Caco-2 (cell line): ENCODE data around the gene ASB4. TPM values are rescaled to one million over a fixed set of nuclear protein-coding genes. Genes with fewer than 3 reads are reported as not detected.

Experiments
- BruUV-seq: library from RNA; stranded (reverse); fragments of 400-500 nt; replicated peaks from 2 replicates; lab custom pipeline; 2021; lab: Mats Ljungman, UMichigan
- CTCF ChIA-PET: fragments of 300-600 bp; sonication (Branson Sonifier 250); formaldehyde crosslinking; loops from one replicate; lab custom pipeline; 2022; ENCODE audit warnings: antibody characterized with exemption; lab: Charles Lee
- POLR2A ChIA-PET: fragments of 300-600 bp; sonication (Branson Sonifier 250); formaldehyde crosslinking; loops from one replicate; lab custom pipeline; 2022; ENCODE audit warnings: antibody characterized with exemption; lab: Charles Lee
- DNase-seq, 2 experiments: peaks; one replicate each; pipeline versions ENCODE4 v3.0.0 to v3.0.0-alpha.2; 2020 to 2022
- H3K27me3 ChIP-seq: replicated peaks from 2 replicates; pipeline ENCODE4 v1.6.0; 2011; ENCODE audit warnings: low read length; ENCODE audit not compliant: control insufficient read depth, insufficient read depth
- H3K36me3 ChIP-seq: 2 replicates; pipeline ENCODE4 v1.5.1; 2011; ENCODE audit warnings: low read length; ENCODE audit not compliant: control insufficient read depth, insufficient read depth
- H3K4me1 ChIP-seq: fragments of 250-450 bp; sonication (Bioruptor Pico); 2 replicates; pipeline ENCODE4 v1.5.1; 2020; ENCODE audit warnings: mild to moderate bottlenecking
- H3K4me3 ChIP-seq: 2 replicates; pipeline ENCODE4 v1.5.1; 2011; ENCODE audit warnings: low read depth, mild to moderate bottlenecking, control low read depth, low read length
- H3K9me3 ChIP-seq: fragments of 250-450 bp; sonication (Bioruptor Pico); 2 replicates; pipeline ENCODE4 v1.5.1; 2020; ENCODE audit warnings: mild to moderate bottlenecking, moderate library complexity
- H3K27ac Mint-ChIP-seq: one replicate; pipeline ENCODE4 v1.8.0; 2022; ENCODE audit warnings: mixed read lengths; ENCODE audit not compliant: unreplicated experiment
- H3K27me3 Mint-ChIP-seq: one replicate; pipeline ENCODE4 v1.8.0; 2022; ENCODE audit warnings: mixed read lengths; ENCODE audit not compliant: insufficient read depth, unreplicated experiment
- H3K36me3 Mint-ChIP-seq: one replicate; pipeline ENCODE4 v1.8.0; 2022; ENCODE audit warnings: mild to moderate bottlenecking, mixed read lengths; ENCODE audit not compliant: insufficient read depth, unreplicated experiment
- H3K4me1 Mint-ChIP-seq: one replicate; pipeline ENCODE4 v1.8.0; 2022; ENCODE audit warnings: low read depth, mixed read lengths; ENCODE audit not compliant: unreplicated experiment
- H3K4me3 Mint-ChIP-seq: one replicate; pipeline ENCODE4 v1.8.0; 2022; ENCODE audit warnings: mild to moderate bottlenecking, moderate library complexity, mixed read lengths; ENCODE audit not compliant: unreplicated experiment
- H3K9me3 Mint-ChIP-seq: one replicate; pipeline ENCODE4 v1.8.0; 2022; ENCODE audit warnings: mixed read lengths; ENCODE audit not compliant: unreplicated experiment
- intact Hi-C: fragments of 100-400 bp; cut with micrococcal nuclease; formaldehyde crosslinking; loops from one replicate; pipeline ENCODE4 v1.10.0; 2022; ENCODE audit not compliant: unreplicated experiment
- total RNA-seq: library from RNA; stranded (reverse); gene quantifications from 2 replicates; pipeline ENCODE4 v1.2.3, GENCODE V29; 2022
- TF ChIP-seq, protein P1 (sequence below), 2 experiments: fragments of 200-600 bp in 1 of 2; IDR thresholded peaks; 1 replicate in 1 of 2; 2 replicates in 1 of 2; pipeline versions ENCODE4 v1.5.1 to v1.8.0; 2011 to 2022; ENCODE audit warnings: antibody characterized with exemption in 1 of 2, control low read depth in 1 of 2, inconsistent platforms in 1 of 2, low read depth in 1 of 2, low read length in 1 of 2, mild to moderate bottlenecking in 1 of 2, moderate library complexity in 1 of 2; ENCODE audit not compliant: insufficient read depth in 1 of 2, severe bottlenecking in 1 of 2, unreplicated experiment in 1 of 2

Gene ASB4
- total RNA-seq, 1 experiment from 2014 or later, result not detected

GRCh38 chr7:95585426-95585789 lies 99.7 kb downstream of the ASB4 start:
- Mint-ChIP-seq H3K36me3 (no peaks in the 10 kb centered on the region), H3K27me3 (peaks cover 10% of the 10 kb centered on the region), H3K27ac (no peak overlapping the region), H3K9me3 (no peaks in the 10 kb centered on the region), H3K4me1 (no peaks in the 10 kb centered on the region), H3K4me3 (no peak overlapping the region)
- Histone ChIP-seq H3K4me3 (no peak overlapping the region), H3K4me1 (0 out of 2 replicates have a peak, but pooled peaks cover 2% of the 10 kb centered on the region), H3K9me3 (no peaks in the 10 kb centered on the region), H3K27me3 (no peaks in the 10 kb centered on the region), H3K36me3 (no peaks in the 10 kb centered on the region)
- no TSS peak for BruUV-seq
- DNase-seq, result no peak
- intact Hi-C loops, result no loop called here
- ChIA-PET CTCF (no interaction called here), POLR2A (no interaction called here)
- TF ChIP-seq, protein P1, sequence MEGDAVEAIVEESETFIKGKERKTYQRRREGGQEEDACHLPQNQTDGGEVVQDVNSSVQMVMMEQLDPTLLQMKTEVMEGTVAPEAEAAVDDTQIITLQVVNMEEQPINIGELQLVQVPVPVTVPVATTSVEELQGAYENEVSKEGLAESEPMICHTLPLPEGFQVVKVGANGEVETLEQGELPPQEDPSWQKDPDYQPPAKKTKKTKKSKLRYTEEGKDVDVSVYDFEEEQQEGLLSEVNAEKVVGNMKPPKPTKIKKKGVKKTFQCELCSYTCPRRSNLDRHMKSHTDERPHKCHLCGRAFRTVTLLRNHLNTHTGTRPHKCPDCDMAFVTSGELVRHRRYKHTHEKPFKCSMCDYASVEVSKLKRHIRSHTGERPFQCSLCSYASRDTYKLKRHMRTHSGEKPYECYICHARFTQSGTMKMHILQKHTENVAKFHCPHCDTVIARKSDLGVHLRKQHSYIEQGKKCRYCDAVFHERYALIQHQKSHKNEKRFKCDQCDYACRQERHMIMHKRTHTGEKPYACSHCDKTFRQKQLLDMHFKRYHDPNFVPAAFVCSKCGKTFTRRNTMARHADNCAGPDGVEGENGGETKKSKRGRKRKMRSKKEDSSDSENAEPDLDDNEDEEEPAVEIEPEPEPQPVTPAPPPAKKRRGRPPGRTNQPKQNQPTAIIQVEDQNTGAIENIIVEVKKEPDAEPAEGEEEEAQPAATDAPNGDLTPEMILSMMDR (IDR thresholded peaks at IDR 0.05; ENCODE audit: insufficient read depth in 1 of 2, low read depth in 1 of 2, low read length in 1 of 2, severe bottlenecking in 1 of 2, unreplicated experiment in 1 of 2), result no peak

DNA sequence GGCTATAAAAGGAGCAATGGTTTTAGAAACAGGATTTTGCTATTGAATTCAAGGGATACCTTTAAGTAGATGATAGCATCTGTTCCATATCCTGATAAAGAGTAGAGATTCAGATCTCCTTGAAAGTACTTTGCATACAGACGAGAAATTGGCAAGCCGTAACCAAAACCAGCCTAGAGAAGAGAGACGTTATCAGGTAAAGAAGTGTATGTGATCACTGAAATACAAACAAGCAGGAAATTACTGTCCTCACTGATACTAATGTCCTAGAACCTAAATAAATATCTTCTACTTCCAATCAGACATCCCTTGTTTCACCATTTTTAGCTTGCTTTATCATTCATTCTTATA lies 101.2 kb downstream of the ASB4 start:
- no peak for DNase-seq
- Mint-ChIP-seq H3K27ac (no peak overlapping the region), H3K4me1 (no peaks in the 10 kb centered on the region), H3K9me3 (no peaks in the 10 kb centered on the region), H3K36me3 (no peaks in the 10 kb centered on the region), H3K27me3 (peaks cover 4% of the 10 kb centered on the region), H3K4me3 (no peak overlapping the region)
- H3K9me3 ChIP-seq, result no peaks in the 10 kb centered on the region
- no peak overlapping the region for H3K4me3 ChIP-seq
- CTCF ChIA-PET, result no interaction called here
- H3K4me1 ChIP-seq, result 0 out of 2 replicates have a peak, but pooled peaks cover 5% of the 10 kb centered on the region
- intact Hi-C loops, result no loop called here
- TF ChIP-seq, protein P1 (IDR thresholded peaks at IDR 0.05; ENCODE audit: insufficient read depth in 1 of 2, low read depth in 1 of 2, low read length in 1 of 2, severe bottlenecking in 1 of 2, unreplicated experiment in 1 of 2), result no peak
- no peaks in the 10 kb centered on the region for H3K36me3 ChIP-seq
- BruUV-seq, result no TSS peak
- no peaks in the 10 kb centered on the region for H3K27me3 ChIP-seq
- POLR2A ChIA-PET, result no interaction called here

GRCh38 chr7:95589031-95589430 lies 103.3 kb downstream of the ASB4 start:
- BruUV-seq, result no TSS peak
- H3K4me3 Mint-ChIP-seq, result no peak overlapping the region
- Histone ChIP-seq H3K9me3 (no peaks in the 10 kb centered on the region), H3K4me3 (no peak overlapping the region), H3K4me1 (0 out of 2 replicates have a peak, but pooled peaks cover 5% of the 10 kb centered on the region), H3K36me3 (no peaks in the 10 kb centered on the region), H3K27me3 (no peaks in the 10 kb centered on the region; the same call in 1 of the 2 replicates)
- ChIA-PET CTCF (no interaction called here), POLR2A (no interaction called here)
- DNase-seq, result no peak
- no peaks in the 10 kb centered on the region for H3K9me3 Mint-ChIP-seq
- intact Hi-C loops, result no loop called here
- peaks cover 3% of the 10 kb centered on the region for H3K27me3 Mint-ChIP-seq
- no peak overlapping the region for H3K27ac Mint-ChIP-seq
- H3K4me1 Mint-ChIP-seq, result no peaks in the 10 kb centered on the region
- TF ChIP-seq, protein P1 (IDR thresholded peaks at IDR 0.05; ENCODE audit: insufficient read depth in 1 of 2, low read depth in 1 of 2, low read length in 1 of 2, severe bottlenecking in 1 of 2, unreplicated experiment in 1 of 2), result no peak
- no peaks in the 10 kb centered on the region for H3K36me3 Mint-ChIP-seq
